NCI-H526 treated with DMSO at 0.1 percent for 48 hours (cell line): ENCODE measurements around the gene ZFP36L2.
A peak's percentile ranks its signal among the peaks of the same experiment; 100 is the strongest.

Experiments
- DNase-seq: peaks from one replicate; lab custom pipeline; 2025; lab: John Stamatoyannopoulos, UW

Gene ZFP36L2, protein sequence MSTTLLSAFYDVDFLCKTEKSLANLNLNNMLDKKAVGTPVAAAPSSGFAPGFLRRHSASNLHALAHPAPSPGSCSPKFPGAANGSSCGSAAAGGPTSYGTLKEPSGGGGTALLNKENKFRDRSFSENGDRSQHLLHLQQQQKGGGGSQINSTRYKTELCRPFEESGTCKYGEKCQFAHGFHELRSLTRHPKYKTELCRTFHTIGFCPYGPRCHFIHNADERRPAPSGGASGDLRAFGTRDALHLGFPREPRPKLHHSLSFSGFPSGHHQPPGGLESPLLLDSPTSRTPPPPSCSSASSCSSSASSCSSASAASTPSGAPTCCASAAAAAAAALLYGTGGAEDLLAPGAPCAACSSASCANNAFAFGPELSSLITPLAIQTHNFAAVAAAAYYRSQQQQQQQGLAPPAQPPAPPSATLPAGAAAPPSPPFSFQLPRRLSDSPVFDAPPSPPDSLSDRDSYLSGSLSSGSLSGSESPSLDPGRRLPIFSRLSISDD

GRCh38 chr2:43226558-43226954 lies at the start of gene ZFP36L2:
ZFP36L2 (minus strand) TSS chr2:43226606; CDS start chr2:43226315, 291 bp downstream.
- peak; percentile 83 for DNase-seq

DNA sequence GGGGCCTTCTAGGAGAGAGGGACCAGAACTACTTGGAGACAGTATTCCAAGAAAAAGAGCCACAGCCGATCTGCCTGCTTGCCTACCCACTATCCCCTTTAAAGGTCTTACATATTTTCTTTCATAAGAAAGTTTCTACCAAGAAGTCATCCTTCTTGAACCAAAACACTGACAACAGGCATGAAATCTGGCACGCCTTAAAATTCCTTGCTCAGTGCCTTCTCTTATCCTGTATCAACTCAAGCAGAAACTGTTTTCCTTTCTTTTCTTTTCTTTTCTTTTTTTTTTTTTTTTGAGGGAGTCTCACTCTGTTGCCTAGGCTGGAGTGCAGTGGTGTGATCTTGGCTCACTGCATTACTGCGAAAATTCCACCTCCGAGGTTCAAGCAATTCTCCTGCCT lies 48.3 kb upstream of the ZFP36L2 start:
- no peak for DNase-seq

GRCh38 chr2:43274055-43274454 lies 47.6 kb upstream of the ZFP36L2 start:
- DNase-seq, result no peak

GRCh38 chr2:43273529-43273928 lies 47.1 kb upstream of the ZFP36L2 start:
- no peak for DNase-seq

DNA sequence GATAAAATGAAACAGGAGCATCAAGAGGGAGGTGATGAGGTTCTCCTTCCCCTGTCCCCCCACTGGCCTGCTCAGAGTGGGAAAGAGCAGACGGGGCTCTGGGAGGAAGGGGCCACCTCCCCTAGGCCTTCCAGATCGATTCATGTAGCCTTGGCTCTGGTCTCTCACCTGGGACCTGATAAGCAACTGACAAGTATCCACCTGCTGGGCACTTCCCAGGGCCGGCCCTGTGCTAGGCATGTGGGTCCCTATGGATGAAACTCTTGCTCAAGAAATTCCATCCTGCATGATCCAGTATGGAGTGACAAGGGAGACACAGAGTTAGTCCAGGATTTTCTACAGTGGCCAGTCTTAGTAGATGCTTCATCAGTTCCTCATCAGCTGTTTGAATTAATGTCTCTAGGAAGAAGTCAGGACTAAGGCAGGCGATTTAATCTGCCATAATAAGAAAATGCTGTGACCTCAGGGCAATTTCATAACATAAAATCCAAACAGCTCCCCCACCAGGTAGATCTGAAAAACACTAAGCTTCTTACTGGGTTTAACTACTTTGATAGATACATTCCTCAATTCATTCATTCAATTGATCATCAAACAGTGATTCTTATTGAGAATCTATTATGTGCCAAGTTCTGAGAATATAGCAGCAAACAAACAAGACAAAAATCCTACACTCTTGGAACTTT lies 44.7 kb upstream of the ZFP36L2 start:
- DNase-seq, result no peak

- no peak for DNase-seq
Observed at GRCh38 chr2:43270461-43270860, 44.1 kb upstream of the ZFP36L2 start.

DNA sequence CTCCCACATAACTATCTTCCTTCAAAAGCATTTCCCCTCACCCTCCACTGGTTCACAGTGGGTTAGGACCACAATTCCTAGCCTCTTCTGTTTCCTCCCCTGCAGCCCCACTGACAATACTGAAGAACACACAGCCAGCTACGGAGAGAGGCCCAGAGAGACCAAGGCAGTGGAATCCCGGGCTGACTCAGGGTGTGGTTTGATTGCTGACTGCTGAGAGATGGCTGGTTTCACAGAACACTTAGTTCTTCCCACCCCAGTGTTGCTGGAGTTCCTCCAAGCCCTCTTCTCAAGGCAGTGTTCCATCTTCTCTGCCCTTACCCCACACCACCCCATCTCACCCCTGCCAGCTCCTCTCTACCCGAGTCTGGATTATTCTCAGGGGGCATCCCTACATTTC lies 43.3 kb upstream of the ZFP36L2 start:
- DNase-seq, result no peak

DNA sequence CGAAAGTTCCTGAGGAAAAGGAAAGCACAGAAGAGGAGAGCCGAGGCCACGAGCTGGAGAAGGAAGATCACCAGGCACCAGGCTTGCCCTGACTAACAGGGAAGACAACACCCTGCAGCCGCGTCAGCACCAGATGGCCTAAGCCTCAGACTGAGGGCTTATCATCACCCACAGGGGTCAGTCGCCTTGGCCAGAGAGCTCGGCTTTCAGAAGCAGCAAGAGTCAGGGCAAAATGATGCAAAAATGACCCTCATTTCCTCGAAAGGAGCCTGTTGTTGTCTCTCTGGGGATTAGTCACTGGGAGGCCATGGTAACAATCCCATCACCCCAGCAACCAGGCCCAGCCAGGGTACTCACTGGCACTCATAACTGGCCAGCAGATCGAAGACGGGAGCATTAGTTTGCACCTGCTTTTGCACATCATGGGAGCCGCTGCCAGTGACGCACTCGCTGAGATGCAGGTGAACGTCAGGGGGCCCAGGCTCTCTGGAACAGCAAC lies 42.7 kb upstream of the ZFP36L2 start:
- DNase-seq, result no peak

DNA sequence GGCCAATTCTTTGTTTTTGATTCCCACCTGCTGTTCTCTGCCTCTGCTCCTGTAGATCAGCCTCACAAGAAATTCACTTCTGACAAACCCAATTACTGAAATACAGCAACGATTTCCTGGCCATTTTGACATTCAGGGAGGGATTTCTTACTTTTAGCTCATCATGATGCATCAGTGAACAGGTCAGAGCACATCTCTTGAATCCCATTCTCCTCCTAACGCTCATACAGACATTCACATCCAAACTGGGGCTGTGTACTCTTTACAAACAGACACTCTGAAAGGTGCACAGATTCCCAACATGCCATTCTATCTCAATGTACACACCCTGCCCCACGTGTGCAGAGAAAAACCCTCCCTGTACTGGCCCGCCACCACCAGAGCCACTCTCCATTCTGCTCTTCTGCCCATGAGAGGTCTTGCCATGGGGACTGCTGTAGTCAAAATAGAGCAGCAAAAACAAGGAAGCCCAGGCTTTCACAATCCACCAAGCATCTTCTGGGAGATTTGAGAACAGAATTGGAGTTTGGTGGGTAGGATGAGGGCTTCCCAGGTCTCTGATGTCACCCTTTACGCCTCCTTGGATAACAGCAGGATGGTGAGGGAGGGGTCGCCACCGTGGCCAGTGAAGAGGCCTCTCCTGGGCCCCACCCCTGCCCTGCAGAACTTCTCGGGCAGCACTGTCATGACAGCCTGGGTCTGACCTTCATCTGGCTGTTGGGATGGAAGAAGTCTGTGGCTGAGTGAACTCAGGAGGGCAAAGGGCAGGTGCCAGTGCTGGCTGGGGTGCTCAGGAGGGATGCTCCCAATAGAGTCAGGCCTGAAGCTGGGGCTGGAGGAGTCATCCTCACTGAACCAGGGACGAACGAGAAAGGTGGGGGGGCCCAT lies 41.9 kb upstream of the ZFP36L2 start:
- no peak for DNase-seq

DNA sequence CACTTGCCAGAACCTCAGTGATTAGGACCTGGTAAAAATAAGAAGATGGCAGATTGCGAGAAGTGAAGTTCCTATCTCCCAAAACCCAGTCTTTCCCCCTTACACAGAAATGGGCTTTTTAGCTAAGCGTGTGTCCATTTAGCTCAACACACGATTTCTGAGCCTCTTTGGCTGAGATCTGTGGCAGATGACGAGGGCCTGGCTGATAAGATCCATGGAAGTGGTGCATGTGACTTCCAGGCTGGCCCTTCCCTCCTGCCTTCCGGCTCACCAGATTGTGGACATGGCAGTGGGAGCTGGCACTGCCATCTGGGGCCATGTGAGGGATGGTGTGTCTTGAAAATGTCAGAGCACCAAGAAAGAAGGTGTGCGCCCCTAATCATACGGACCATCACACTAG lies 41.0 kb upstream of the ZFP36L2 start:
- DNase-seq, result no peak

DNA sequence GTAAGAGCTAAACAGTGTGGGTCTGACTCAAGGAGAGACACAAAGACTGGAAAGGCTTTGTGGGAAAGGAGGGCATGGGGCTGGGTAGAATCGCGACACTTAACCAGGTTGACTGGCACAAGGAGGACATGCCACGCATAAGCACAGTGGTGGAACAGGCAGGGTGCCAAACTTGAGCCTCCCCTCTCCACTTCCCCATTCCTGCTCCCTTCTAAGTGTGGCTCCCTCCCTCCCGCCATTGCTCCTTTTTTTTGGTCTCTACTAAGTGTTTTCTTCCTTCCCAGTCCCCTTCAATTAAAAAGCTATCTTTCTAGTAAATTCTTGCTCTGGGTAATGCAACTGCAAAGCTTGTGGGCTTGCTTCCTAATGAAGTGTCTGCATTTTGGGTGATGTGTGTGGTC lies 40.3 kb upstream of the ZFP36L2 start:
- DNase-seq, result no peak

DNA sequence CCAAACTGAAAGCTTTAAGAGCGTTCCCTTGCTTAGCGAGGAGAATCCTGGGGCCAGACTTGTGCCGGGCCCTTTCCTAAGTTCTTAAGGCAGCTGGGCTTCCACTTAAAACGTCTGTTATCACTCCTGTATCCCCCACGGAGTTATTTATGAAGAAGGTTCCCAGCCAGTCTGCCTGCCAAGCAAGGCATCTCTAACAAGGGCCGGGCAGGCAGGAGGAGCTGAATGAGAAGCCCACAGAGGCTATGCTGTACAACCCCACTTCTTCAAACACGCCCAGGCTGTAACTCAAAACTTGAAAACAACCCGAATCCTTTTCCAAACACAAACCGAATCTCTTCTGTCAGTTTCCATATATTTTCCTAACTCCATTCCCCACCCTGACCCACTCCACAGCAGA lies 39.0 kb upstream of the ZFP36L2 start:
- DNase-seq, result no peak

DNA sequence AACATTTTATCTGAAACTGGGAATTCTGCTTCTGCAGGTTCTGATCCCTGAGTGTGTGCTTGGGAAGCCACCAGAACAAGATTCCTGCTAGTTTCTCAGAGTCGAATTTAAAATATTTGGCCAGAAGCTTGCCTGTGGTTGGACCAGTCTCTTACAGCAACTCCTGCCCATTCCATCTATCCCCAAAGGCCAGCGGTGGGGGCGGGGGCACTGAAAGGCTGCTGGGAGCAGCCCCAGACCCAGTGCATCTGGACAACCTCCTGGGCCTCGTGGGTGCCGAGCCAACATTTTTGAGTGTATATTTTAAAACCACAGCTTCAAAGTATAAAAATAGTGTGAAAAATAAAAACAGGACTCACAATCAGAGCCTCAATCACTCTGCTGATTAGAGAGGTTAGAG lies 38.6 kb upstream of the ZFP36L2 start:
- DNase-seq, result no peak

DNA sequence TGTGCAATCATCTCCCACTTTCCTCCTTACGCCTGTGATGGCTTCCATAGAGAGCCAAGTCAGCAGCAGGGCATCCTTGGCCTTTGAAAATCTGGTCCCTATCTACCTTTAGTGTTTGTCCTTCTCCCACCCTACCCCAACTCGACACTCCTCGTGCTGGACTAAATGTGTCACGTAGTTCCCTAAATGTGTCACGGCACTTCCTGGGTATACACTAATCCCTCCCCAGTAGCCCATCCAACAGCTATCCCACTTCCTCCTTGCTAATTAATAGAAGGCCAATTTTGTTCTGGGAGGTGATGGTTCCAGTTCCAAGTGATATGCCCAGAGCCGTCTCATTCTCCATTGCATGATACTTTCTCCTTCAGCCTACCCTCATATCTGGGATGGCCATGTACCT lies 36.5 kb upstream of the ZFP36L2 start:
- DNase-seq, result no peak

- DNase-seq, result no peak
Observed at GRCh38 chr2:43262239-43262638, 35.8 kb upstream of the ZFP36L2 start.

- no peak for DNase-seq
Observed at GRCh38 chr2:43259512-43259911, 33.1 kb upstream of the ZFP36L2 start.

- no peak for DNase-seq
Observed at GRCh38 chr2:43258547-43259156, 32.2 kb upstream of the ZFP36L2 start.

DNA sequence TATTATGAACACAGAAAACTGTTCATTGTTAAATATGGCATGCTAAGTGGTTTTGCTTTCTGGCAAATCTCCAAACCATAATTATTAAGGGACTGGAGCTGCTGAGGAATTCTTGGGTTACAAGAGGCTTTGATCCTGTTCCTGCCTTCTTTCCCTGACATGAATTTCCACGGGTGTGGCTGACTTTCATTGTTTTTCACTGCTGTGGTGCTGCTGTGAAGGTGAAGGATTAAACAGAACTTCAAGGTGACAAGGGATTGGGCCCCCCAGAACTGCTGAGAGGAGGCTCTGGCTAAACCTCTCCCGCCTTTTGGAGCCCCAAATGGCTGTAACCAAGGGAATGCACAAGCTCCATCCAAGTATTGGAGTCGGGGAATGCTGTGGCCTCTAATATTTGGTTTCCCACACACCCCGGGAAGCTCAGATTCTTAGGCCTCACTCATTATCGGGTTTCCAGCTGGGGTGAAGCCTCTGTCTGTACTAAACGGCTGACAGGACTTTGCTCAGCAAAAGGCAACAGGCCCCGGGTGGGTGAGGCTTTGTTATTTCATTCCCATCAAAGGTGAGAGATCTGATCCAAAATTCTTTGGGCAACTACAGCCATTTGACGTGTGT lies 29.0 kb upstream of the ZFP36L2 start:
- no peak for DNase-seq

DNA sequence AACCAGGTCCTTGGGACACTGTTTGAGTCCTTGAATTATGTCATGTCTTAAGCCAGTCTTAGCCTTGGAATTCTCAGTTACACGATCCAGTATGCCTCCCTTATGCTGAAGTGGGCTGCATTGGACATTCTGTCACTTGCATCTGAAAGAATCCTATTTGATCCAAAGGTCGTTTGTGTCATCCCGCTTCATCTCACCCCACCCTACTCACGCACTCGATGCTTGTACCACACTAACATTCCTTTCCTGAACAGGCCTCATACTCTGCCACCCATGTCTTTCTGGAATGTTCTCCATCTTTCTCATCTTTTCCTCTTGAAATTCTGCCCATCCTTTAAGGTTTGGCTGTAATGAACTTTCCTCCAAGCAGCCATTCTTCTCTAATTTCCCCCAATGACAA lies 27.9 kb upstream of the ZFP36L2 start:
- DNase-seq, result no peak

DNA sequence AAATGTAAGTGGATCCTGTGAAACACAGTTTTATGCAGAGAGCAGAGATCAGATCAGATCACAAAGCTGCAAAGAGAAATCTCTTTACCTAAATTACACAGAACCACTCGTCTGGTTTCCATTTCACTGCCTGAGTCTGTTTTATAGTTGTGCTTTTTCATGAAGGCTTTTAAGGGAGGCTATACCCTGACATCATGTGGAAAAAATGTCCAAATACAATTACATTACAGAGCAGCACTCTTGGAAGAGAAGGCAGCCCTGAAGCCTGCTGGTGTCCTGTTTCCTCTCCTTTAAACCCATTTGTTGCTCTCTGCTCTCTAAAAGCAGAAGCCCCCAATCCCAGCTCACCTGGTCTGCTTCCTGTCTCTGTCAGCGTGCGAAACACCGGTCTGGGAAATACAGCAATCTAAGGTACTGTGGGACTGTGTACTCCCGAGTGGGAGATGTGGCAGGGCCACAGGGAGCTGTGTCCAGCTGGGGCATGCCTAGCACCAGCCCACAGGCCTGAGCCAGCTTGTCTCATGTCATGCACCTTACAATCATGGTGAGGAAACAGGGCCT lies 24.8 kb upstream of the ZFP36L2 start:
- DNase-seq, result no peak

DNA sequence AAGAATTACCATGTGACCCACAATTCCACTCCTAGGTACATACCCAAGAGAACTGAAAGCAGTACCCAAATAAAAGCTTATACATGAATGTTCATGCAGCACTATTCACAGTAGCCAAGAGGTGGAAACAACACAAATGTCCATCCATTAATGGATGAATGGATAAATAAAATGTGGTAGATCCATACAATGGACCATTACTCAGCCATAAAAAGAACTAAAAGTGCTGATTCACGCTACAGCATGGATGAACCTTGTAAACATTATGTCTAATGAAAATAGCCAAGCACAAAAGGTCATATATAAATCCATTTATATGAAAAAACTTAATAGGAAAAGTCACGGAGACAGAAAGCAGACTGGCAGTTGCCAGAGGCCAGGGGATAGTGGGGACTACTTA lies 23.6 kb upstream of the ZFP36L2 start:
- no peak for DNase-seq
